ENCODE results near the gene DSCAML1. TPM values are rescaled to one million over a fixed set of nuclear protein-coding genes. Genes with fewer than 3 reads are reported as not detected.

DSCAML1 gene
- total and polyA plus RNA-seq, 9 of the 15 experiments (the other 6 are each of a cell fraction or from before 2014, with no cell fraction given): not detected

DNA sequence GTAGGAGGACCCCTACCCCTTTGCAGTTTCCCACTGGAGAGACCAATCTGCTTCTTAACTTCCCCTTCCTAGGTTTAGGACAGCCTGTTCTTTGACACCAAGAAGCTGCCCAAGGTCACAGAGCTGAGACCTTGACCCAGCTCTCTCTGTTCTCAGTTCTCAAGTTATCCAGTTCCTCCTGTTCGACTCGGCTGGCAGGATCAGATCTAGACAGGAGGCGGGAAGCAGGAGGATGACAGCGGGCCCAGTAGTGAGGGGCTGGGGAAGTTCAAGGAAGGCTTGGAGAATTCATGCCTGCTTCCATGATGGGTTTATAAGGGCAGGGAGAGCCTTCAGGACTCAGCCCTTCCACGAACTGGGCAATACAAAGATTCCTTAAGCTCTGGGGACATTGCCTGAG, 210.6 kb downstream of the DSCAML1 start (continued):
- TF ChIP-seq RREB1 (CRISPR knock-in tag; IDR thresholded peaks at IDR 0.05) (no peak), ZNF324 (CRISPR knock-in tag; IDR thresholded peaks at IDR 0.05) (no peak), ZBTB33 (CRISPR knock-in tag; IDR thresholded peaks at IDR 0.05) (no peak), TFE3 (CRISPR knock-in tag; IDR thresholded peaks at IDR 0.05) (no peak), E2F8 (IDR thresholded peaks at IDR 0.05; ENCODE audit: low read depth, partially characterized antibody) (no peak), CREBBP (IDR thresholded peaks at IDR 0.05; ENCODE audit: low read depth, low read length) (no peak), SUPT5H (IDR thresholded peaks at IDR 0.05) (no peak), KDM1A (IDR thresholded peaks at IDR 0.05) (no peak), KDM2B (CRISPR knock-in tag; IDR thresholded peaks at IDR 0.05) (no peak)
- TF ChIP-seq, protein P1, sequence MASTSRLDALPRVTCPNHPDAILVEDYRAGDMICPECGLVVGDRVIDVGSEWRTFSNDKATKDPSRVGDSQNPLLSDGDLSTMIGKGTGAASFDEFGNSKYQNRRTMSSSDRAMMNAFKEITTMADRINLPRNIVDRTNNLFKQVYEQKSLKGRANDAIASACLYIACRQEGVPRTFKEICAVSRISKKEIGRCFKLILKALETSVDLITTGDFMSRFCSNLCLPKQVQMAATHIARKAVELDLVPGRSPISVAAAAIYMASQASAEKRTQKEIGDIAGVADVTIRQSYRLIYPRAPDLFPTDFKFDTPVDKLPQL (IDR thresholded peaks at IDR 0.05; ENCODE audit: extremely low read depth, insufficient read length): no peak

Measured in K562 (cell line).